ENCODE data around the gene FMN2. TPM values are rescaled to one million over a fixed set of nuclear protein-coding genes. Genes with fewer than 3 reads are reported as not detected.

The FMN2 gene
- total RNA-seq, 1 experiment from 2014 or later, result 0.59 TPM

GRCh38 chr1:240094041-240094722 lies 2.5 kb downstream of the FMN2 start:
- H4K91ac ChIP-seq (ENCODE audit: insufficient read length, low read depth, low read length), result no peak overlapping the region
- no peak overlapping the region for H3K27ac Mint-ChIP-seq
- peaks cover 6% of the 10 kb centered on the region; the same call in 1 of the 2 replicates for H3K27me3 ChIP-seq (ENCODE audit: insufficient read depth, low read length)
- no peak overlapping the region for H3K56ac ChIP-seq (ENCODE audit: insufficient read length, low read depth, low read length)
- H3K27me3 Mint-ChIP-seq (ENCODE audit: low read depth), result peaks cover 51% of the 10 kb centered on the region
- no CpG with 5 or more reads among the region's 14 CpGs for WGBS (ENCODE audit: extremely low coverage, insufficient read length, low lambda C conversion rate)
- no peaks in the 10 kb centered on the region; a peak in 1 of 7 replicates for H3K36me3 Mint-ChIP-seq (ENCODE audit: insufficient read depth in 1 of 3, low read depth in 3 of 3)
- H2BK12ac ChIP-seq (ENCODE audit: insufficient read length, low read depth, low read length), result no peak overlapping the region
- H3T11ph ChIP-seq (ENCODE audit: low read length), result no peak overlapping the region
- peaks cover 16% of the 10 kb centered on the region for H3K23me2 ChIP-seq (ENCODE audit: insufficient read length, low read depth, low read length, poor library complexity, severe bottlenecking)
- no peak overlapping the region for H3K4ac ChIP-seq (ENCODE audit: low read depth, low read length)
- H4K5ac ChIP-seq (ENCODE audit: insufficient read length, low read depth, low read length), result no peak overlapping the region
- H3K9me3 ChIP-seq (ENCODE audit: control insufficient read depth, low read depth, low read length), result no peaks in the 10 kb centered on the region
- no peak overlapping the region for H3K23ac ChIP-seq (ENCODE audit: insufficient read length, low read depth, low read length)
- no peak overlapping the region for H4K8ac ChIP-seq (replicated peaks; ENCODE audit: insufficient read length, low read depth, low read length)
- no peak overlapping the region for H2BK120ac ChIP-seq (ENCODE audit: low read depth, low read length, poor library complexity, severe bottlenecking)
- H3K9ac ChIP-seq (ENCODE audit: extremely low read depth, insufficient read length, low read length), result no peak overlapping the region
- peak overlapping the region; percentile 49 for H3K4me2 ChIP-seq (ENCODE audit: insufficient read depth, insufficient read length, low read length)
- H2AK5ac ChIP-seq (ENCODE audit: insufficient read length, low read length), result no peak overlapping the region
- H3K9me3 Mint-ChIP-seq, result no peaks in the 10 kb centered on the region; a peak in 1 of 5 replicates
- H2BK5ac ChIP-seq (ENCODE audit: insufficient read length, low read length), result no peak overlapping the region
- H3K4me1 Mint-ChIP-seq, result peaks cover 11% of the 10 kb centered on the region in 2 experiments
- no peak for DNase-seq
- no peak overlapping the region for H3K27ac ChIP-seq (ENCODE audit: insufficient read length, low read depth, low read length)
- no peak overlapping the region for H2BK20ac ChIP-seq (ENCODE audit: low read depth, low read length, poor library complexity, severe bottlenecking)
- no peak overlapping the region for H2BK15ac ChIP-seq (ENCODE audit: low read depth, low read length)
- H2AFZ ChIP-seq (ENCODE audit: low read length), result no peak overlapping the region
- TF ChIP-seq, protein P1, sequence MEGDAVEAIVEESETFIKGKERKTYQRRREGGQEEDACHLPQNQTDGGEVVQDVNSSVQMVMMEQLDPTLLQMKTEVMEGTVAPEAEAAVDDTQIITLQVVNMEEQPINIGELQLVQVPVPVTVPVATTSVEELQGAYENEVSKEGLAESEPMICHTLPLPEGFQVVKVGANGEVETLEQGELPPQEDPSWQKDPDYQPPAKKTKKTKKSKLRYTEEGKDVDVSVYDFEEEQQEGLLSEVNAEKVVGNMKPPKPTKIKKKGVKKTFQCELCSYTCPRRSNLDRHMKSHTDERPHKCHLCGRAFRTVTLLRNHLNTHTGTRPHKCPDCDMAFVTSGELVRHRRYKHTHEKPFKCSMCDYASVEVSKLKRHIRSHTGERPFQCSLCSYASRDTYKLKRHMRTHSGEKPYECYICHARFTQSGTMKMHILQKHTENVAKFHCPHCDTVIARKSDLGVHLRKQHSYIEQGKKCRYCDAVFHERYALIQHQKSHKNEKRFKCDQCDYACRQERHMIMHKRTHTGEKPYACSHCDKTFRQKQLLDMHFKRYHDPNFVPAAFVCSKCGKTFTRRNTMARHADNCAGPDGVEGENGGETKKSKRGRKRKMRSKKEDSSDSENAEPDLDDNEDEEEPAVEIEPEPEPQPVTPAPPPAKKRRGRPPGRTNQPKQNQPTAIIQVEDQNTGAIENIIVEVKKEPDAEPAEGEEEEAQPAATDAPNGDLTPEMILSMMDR (conservative IDR thresholded peaks at IDR 0.05), result no peak
- H3K79me1 ChIP-seq (ENCODE audit: insufficient read depth, low read depth, low read length, poor library complexity, severe bottlenecking), result no peaks in the 10 kb centered on the region
- H3K4me1 ChIP-seq (ENCODE audit: insufficient read depth, low read length), result no peaks in the 10 kb centered on the region
- H3K4me3 Mint-ChIP-seq, result peak overlapping the region; percentile 48 to 67; a peak in 4 of 5 replicates
- no peak overlapping the region for H3K18ac ChIP-seq (ENCODE audit: insufficient read length, low read depth, low read length)
- no peaks in the 10 kb centered on the region for H3K79me2 ChIP-seq (ENCODE audit: insufficient read depth, low read length)
- no peak overlapping the region for H3K14ac ChIP-seq (ENCODE audit: insufficient read depth, low read length)
- no peaks in the 10 kb centered on the region for H4K20me1 ChIP-seq (ENCODE audit: control insufficient read depth, insufficient read depth, insufficient read length)
